M059J (cell line): ENCODE results near the gene TIGD3. TPM values are rescaled to one million over a fixed set of nuclear protein-coding genes. Genes with fewer than 3 reads are reported as not detected.

ENCODE experiments used
- DNase-seq: peaks from one replicate; pipeline ENCODE4 v3.0.0-alpha.2; 2012; ENCODE audit warnings: low read depth
- total RNA-seq: library from RNA; depleted of rRNA; stranded (reverse); fragments of >200 nt; shearing (Covaris generic); gene quantifications from 2 replicates; pipeline ENCODE4 v1.2.3, GENCODE V29; 2014

The TIGD3 gene
- total RNA-seq, 1 experiment from 2014 or later, result 1.7 TPM

- DNase-seq, result no peak
Observed at GRCh38 chr11:65370659-65371049, 16.1 kb downstream of the TIGD3 start.

DNA sequence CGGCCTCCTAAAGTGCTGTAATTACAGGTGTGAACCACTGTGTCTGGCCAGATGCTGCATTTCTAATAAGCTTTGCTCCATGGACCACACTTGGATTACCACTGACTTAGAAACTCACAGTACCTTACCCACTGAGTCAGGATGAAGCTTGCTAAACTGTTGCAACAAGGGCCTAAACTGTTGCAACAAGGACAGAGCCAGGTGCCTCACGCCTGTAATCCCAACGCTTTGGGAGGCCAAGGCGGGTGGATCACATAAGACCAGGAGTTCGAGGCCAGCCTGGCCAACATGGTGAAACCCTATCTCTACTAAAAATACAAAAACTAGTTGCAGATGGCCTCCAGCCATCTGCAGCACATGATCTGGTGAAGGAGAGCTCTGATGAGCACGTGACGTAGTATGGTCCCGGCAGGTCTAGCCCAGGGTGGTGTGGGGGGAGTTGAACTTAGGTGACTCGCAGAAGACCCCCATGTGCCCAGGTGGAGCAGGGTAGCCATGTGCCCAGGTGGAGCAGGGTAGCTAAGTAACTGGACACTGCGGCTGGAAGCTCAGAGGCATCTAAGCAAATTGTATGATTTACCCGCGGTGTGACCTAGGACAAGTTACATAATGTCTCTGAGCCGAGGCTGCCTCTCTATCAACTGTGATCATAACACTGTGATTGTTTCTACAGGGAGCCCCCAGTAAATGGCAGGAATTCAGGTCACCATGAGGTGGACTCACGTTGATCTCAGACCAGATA lies 19.5 kb downstream of the TIGD3 start:
- no peak for DNase-seq

DNA sequence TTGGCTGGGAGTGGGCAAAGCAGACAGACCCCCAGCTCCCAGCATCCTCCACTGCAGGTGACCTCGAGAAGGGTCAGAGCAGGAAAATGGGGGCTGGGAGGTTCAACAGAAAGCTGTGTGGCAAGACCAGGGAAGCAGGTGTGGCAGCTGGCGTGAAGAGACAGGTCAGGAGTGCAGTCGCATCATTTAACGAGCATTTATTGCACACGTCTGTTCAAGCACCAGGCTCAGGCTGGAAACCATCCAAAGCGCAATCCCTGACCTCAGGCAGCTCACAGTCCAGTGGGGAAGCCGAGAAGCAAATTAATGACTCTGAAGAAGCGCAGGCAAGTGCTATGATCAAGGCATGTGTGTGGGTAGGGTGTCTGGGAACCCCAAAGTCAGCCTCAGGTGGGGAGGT lies 20.5 kb downstream of the TIGD3 start:
- no peak for DNase-seq

- no peak for DNase-seq
Observed at GRCh38 chr11:65376138-65376713, 21.7 kb downstream of the TIGD3 start.

DNA sequence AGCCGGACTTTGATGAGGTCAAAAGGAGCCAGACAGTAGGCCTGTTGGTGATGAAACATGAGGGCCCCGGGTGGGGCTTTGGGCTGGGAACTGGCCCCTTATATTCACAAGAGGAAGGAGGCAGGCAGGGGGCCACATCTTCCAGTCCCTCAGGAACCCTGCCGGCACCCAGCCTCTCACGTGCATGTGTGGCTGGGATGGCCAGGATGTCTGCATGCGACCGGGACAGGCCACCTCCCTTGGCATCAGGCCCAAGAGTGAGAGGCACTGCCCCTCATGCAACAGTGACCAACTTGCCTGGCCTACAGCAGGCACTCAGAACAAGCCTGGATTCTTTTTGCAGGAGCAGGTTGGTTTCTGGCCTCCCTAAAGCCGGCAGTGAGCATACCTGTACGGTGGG lies 22.5 kb downstream of the TIGD3 start:
- no peak for DNase-seq

- no peak for DNase-seq
Observed at GRCh38 chr11:65377777-65378176, 23.2 kb downstream of the TIGD3 start.

- no peak for DNase-seq
Observed at GRCh38 chr11:65378208-65378927, 23.8 kb downstream of the TIGD3 start.

- no peak for DNase-seq
Observed at GRCh38 chr11:65378928-65379638, 24.5 kb downstream of the TIGD3 start.

DNA sequence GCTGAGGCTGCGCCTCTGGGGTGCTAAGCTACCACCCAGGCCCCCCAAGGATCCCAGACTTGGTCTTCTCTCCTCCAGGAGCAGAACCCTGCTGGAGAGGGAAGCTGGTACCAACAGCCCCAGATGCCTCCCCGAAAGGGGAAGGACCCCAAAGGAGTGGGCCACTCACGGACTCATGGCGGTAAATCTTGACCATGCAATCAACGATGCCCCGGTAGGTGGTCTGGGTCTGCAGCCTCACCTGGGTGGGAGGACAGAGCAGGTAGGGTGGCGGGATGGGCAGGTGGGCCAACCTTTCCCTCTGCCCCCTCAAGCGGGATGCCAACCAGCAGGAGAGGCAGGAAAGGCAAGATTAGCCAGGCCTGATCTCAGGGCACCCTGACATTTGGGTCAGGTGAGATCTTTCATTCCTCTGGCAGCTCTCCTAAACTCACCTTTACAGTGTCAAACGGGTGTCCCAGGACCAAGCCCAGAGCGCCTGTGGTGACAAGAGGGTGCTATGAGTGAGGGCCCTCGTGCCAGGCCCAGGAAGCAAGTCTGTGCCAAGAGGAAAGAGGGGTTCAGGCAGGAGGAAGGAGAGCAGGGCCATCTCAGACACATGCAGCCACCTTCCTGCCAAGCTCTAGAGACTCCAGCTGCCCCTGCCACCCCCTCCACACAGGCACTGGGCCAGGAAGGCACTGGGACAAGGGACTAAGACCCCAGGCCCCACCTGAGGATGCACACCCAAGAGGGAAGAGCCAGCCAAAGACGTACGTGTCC lies 25.3 kb downstream of the TIGD3 start:
- DNase-seq, result no peak

DNA sequence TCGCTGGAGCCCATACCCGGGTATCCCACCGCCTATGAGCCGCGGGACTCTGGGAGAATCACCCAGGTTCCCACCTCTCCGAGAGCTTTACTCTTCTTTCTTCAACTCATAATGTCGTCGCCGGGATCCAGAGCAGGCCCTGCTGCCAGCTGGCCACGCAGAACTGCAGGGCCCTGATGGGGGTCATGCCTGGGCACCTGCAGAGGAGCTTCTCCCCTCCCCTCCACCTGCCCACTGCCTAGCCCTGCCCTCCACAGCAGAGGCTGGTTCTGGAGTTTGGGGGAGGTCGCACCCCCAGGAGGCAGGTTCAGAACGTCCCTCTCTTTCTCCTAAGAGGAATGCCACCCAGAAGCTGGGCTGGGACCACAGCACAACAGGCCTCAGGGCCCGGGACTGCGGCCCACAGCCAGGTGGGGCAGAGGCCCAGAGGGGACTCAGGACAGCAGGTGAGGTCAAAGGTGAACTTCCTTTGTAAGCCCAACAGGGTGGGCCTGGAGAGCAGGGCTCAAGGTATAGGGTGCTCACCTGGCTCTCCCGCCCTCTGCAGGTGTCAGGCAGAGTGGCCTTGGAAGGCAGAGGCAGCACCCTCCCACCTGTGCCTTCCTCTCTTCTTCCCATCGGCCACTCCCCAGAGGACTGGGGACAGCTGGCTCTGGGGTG lies 26.0 kb downstream of the TIGD3 start:
- DNase-seq, result no peak

DNA sequence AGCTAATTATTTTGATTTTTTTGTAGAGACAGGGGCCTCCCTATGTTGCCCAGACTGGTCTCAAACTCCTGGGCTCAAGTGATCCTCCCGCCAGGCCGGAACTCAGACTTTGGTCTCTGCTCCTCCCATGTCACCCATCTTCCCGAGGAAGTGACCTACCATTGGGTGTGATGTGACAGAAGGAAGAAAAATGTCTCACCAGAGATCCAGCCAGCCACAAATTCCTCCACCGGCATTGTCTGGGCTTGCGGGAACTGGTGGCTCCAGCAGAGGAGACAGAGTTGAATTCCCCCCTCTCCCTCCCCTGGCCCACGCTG lies 27.1 kb downstream of the TIGD3 start:
- DNase-seq, result peak; percentile 91

GRCh38 chr11:65382033-65382803 lies 27.7 kb downstream of the TIGD3 start, which contains the start of gene SLC25A45:
Gene SLC25A45 (minus strand): TSS chr11:65382646. CDS start chr11:65381951, 695 bp downstream.
- peak; percentile 99 for DNase-seq

- no peak for DNase-seq
Observed at GRCh38 chr11:65382804-65383368, 28.3 kb downstream of the TIGD3 start.

GRCh38 chr11:65383778-65384177 lies 29.2 kb downstream of the TIGD3 start:
- DNase-seq, result no peak

GRCh38 chr11:65384301-65384889 lies 29.8 kb downstream of the TIGD3 start:
- DNase-seq, result peak; percentile 77

GRCh38 chr11:65386307-65387140 lies 32.0 kb downstream of the TIGD3 start, which contains the start of gene FRMD8:
Gene FRMD8 (plus strand): TSS chr11:65386637. CDS start chr11:65387037, 400 bp downstream.
- DNase-seq, result peak; percentile 83

DNA sequence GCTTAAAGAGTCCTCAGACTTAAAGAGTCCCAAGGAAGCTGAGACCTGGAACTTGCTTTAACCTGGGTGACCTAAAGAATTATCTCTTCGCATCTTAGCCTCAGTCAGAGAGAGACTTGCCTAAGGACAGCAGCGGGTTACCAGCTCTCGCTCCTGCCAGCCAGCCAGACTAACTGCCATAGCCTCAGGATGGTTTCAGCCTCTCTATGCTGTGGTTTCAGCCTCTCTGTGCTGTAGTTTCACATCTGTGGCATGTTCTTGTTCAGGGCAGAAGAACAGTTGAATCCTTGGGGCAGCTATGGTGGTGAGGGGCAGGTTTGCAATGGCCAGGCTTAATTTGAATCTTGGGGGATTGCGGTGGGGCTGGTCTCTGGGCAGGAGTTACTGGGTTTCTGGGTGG lies 34.2 kb downstream of the TIGD3 start:
- no peak for DNase-seq

DNA sequence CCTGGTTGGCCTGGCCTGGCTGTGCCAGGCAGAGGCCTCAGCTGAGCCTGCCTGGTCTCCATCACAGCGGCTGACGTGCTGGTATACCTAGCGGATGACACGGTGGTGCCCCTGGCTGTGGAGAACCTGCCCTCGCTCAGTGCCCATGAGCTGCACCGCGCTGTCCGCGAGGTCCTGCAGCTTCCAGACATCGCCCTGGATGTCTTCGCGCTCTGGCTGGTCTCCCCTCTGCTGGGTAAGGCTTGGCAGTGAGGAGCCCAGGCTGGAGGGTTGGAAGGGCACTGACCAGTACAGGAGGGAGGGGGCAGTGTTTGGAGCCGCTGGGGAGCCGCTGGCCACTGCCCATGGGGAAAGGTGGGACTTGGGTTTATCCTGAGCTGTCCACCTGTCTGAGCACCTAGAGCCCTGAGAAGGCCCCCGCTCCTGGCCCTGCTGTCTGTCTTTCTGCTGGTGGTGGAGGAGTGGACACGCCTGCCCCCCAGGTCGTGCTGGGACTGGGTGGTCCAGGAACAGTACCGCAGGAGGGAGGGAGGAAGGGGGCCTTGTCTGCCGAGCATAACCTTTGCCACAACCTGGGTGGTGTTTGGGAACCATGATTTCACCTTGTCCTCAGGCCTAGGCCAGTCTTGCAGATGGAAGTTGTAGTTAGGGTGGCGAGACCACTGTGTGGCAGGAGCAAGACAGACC lies 34.9 kb downstream of the TIGD3 start:
- DNase-seq, result no peak
